Measurements from ENCODE around the gene MEGF11. TPM values are rescaled to one million over a fixed set of nuclear protein-coding genes. Genes with fewer than 3 reads are reported as not detected.
A peak's percentile ranks its signal among the peaks of the same experiment; 100 is the strongest.

MEGF11 gene
- total RNA-seq, 4 donors from 2014 or later, result not detected

- Histone ChIP-seq H3K27me3 (no peaks in the 10 kb centered on the region), H3K9me3 (no peaks in the 10 kb centered on the region), H3K36me3 (no peaks in the 10 kb centered on the region), H3K4me3 (no peak overlapping the region), H3K27ac (no peak overlapping the region), H3K4me1 (peaks cover 0 to 13% (median 0%) of the 10 kb centered on the region in 4 donors)
- TF ChIP-seq POLR2A (IDR thresholded peaks at IDR 0.05) (no peak), CTCF (IDR thresholded peaks at IDR 0.05) (no peak)
- DNase-seq, result peak in 1 of 3 donors; percentile 22
These were observed 401.6 kb downstream of the MEGF11 start for GRCh38 chr15:65851981-65852380.

GRCh38 chr15:65847989-65848388, 405.6 kb downstream of the MEGF11 start:
- Histone ChIP-seq H3K27ac (peak overlapping the region in 1 of 4 donors; percentile 9), H3K9me3 (no peaks in the 10 kb centered on the region), H3K4me1 (peaks cover 0 to 13% (median 0%) of the 10 kb centered on the region in 4 donors), H3K36me3 (no peaks in the 10 kb centered on the region), H3K27me3 (no peaks in the 10 kb centered on the region), H3K4me3 (no peak overlapping the region)
- TF ChIP-seq POLR2A (IDR thresholded peaks at IDR 0.05) (no peak), CTCF (IDR thresholded peaks at IDR 0.05) (no peak)
- no peak for DNase-seq

- TF ChIP-seq CTCF (IDR thresholded peaks at IDR 0.05) (no peak), POLR2A (IDR thresholded peaks at IDR 0.05) (no peak)
- Histone ChIP-seq H3K27ac (no peak overlapping the region), H3K36me3 (no peaks in the 10 kb centered on the region), H3K4me3 (no peak overlapping the region), H3K4me1 (peaks cover 0 to 13% (median 0%) of the 10 kb centered on the region in 4 donors), H3K27me3 (no peaks in the 10 kb centered on the region), H3K9me3 (no peaks in the 10 kb centered on the region)
- no peak for DNase-seq
These were observed 407.6 kb downstream of the MEGF11 start for GRCh38 chr15:65845826-65846519.

Small RNA genes within 50 kb of the gene (small RNA-seq; reads per million reads assigned to genes)
- gene MIR4311, result 0 reads per million in 2 donors

Other genes starting within 250 kb of the MEGF11 start
- gene DIS3L, start 39.8 kb upstream of the MEGF11 start, total RNA-seq, result 10 to 100 TPM; 10.9 to 44.6 (median 30.0) TPM
- 10 to 100 TPM in 1 of 4 donors, 1 to 10 TPM in 3; 2.6 to 10.6 (median 6.8) TPM for gene TIPIN, start 102.9 kb upstream of the MEGF11 start, total RNA-seq
- 10 to 100 TPM; 12.7 to 47.9 (median 27.7) TPM for gene MAP2K1, start 133.2 kb upstream of the MEGF11 start, total RNA-seq
- 10 to 100 TPM; 12.2 to 26.4 (median 20.4) TPM for gene SNAPC5, start 244.0 kb upstream of the MEGF11 start, total RNA-seq

Data from Peyer's patch (tissue), 4 donors.